Measurements from ENCODE around the gene GPR78.
A peak's percentile ranks its signal among the peaks of the same experiment; 100 is the strongest.

The GPR78 gene

GRCh38 chr4:8600266-8600665, 20.1 kb downstream of the GPR78 start:
- no peaks in the 10 kb centered on the region for H3K4me1 ChIP-seq (ENCODE audit: control insufficient read depth, insufficient read depth, low read length)
- H3K9ac ChIP-seq (ENCODE audit: low read depth, low read length): no peak overlapping the region
- H3K27me3 ChIP-seq (ENCODE audit: control insufficient read depth, insufficient read depth, low read length): no peaks in the 10 kb centered on the region
- H3K36me3 ChIP-seq (ENCODE audit: control insufficient read depth, insufficient read depth, low read length): peaks cover 29% of the 10 kb centered on the region
- H3K4me3 ChIP-seq (ENCODE audit: low read depth, low read length): no peak overlapping the region
- no peaks in the 10 kb centered on the region for H3K9me3 ChIP-seq (ENCODE audit: control insufficient read depth, insufficient read depth, low read length)

- Histone ChIP-seq H3K27me3 (ENCODE audit: control insufficient read depth, insufficient read depth, low read length) (no peaks in the 10 kb centered on the region), H3K36me3 (ENCODE audit: control insufficient read depth, insufficient read depth, low read length) (peaks cover 29% of the 10 kb centered on the region), H3K4me1 (ENCODE audit: control insufficient read depth, insufficient read depth, low read length) (no peaks in the 10 kb centered on the region), H3K4me3 (ENCODE audit: low read depth, low read length) (no peak overlapping the region), H3K9ac (ENCODE audit: low read depth, low read length) (no peak overlapping the region), H3K9me3 (ENCODE audit: control insufficient read depth, insufficient read depth, low read length) (no peaks in the 10 kb centered on the region)
These were observed 20.5 kb downstream of the GPR78 start for GRCh38 chr4:8600686-8601085.

GRCh38 chr4:8601086-8601485, 20.9 kb downstream of the GPR78 start:
- no peaks in the 10 kb centered on the region for H3K9me3 ChIP-seq (ENCODE audit: control insufficient read depth, insufficient read depth, low read length)
- H3K4me3 ChIP-seq (ENCODE audit: low read depth, low read length): no peak overlapping the region
- H3K27me3 ChIP-seq (ENCODE audit: control insufficient read depth, insufficient read depth, low read length): no peaks in the 10 kb centered on the region
- H3K36me3 ChIP-seq (ENCODE audit: control insufficient read depth, insufficient read depth, low read length): peaks cover 32% of the 10 kb centered on the region
- H3K4me1 ChIP-seq (ENCODE audit: control insufficient read depth, insufficient read depth, low read length): no peaks in the 10 kb centered on the region
- H3K9ac ChIP-seq (ENCODE audit: low read depth, low read length): no peak overlapping the region

- no peaks in the 10 kb centered on the region for H3K27me3 ChIP-seq (ENCODE audit: control insufficient read depth, insufficient read depth, low read length)
These were observed 21.4 kb downstream of the GPR78 start for GRCh38 chr4:8601556-8601955.

GRCh38 chr4:8602686-8603430, 22.7 kb downstream of the GPR78 start:
- H3K36me3 ChIP-seq (ENCODE audit: control insufficient read depth, insufficient read depth, low read length): peaks cover 31% of the 10 kb centered on the region

More at GRCh38 chr4:8601556-8601955, 21.4 kb downstream of the GPR78 start:
- Histone ChIP-seq H3K9me3 (ENCODE audit: control insufficient read depth, insufficient read depth, low read length) (no peaks in the 10 kb centered on the region), H3K4me3 (ENCODE audit: low read depth, low read length) (no peak overlapping the region), H3K4me1 (ENCODE audit: control insufficient read depth, insufficient read depth, low read length) (no peaks in the 10 kb centered on the region), H3K9ac (ENCODE audit: low read depth, low read length) (no peak overlapping the region), H3K36me3 (ENCODE audit: control insufficient read depth, insufficient read depth, low read length) (peaks cover 34% of the 10 kb centered on the region)

DNA sequence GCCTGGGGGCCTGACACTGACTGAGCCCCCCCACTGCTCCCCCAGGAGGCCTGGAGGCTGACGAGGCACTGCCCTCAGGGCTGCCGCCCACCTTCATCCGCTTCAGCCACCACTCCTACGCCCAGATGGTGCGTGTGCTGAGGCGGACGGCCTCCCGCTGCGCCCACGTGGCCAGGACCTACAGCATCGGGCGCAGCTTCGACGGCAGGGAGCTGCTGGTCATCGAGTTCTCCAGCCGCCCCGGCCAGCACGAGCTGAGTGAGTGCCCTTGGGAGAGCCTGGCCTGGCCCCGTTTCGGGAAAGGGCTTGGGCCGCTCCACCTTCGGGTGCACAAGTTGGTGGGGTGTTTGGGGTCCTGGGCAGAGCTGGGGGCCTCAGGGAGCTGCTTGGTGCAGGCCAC, 23.7 kb downstream of the GPR78 start:
- Histone ChIP-seq H3K27me3 (ENCODE audit: control insufficient read depth, insufficient read depth, low read length) (no peaks in the 10 kb centered on the region), H3K4me1 (ENCODE audit: control insufficient read depth, insufficient read depth, low read length) (no peaks in the 10 kb centered on the region), H3K4me3 (ENCODE audit: low read depth, low read length) (no peak overlapping the region), H3K9me3 (ENCODE audit: control insufficient read depth, insufficient read depth, low read length) (no peaks in the 10 kb centered on the region), H3K9ac (ENCODE audit: low read depth, low read length) (no peak overlapping the region), H3K36me3 (ENCODE audit: control insufficient read depth, insufficient read depth, low read length) (peaks cover 32% of the 10 kb centered on the region)

More at GRCh38 chr4:8602686-8603430, 22.7 kb downstream of the GPR78 start:
- Histone ChIP-seq H3K9me3 (ENCODE audit: control insufficient read depth, insufficient read depth, low read length) (no peaks in the 10 kb centered on the region), H3K9ac (ENCODE audit: low read depth, low read length) (peak overlapping the region; percentile 47), H3K27me3 (ENCODE audit: control insufficient read depth, insufficient read depth, low read length) (no peaks in the 10 kb centered on the region), H3K4me3 (ENCODE audit: low read depth, low read length) (no peak overlapping the region), H3K4me1 (ENCODE audit: control insufficient read depth, insufficient read depth, low read length) (no peaks in the 10 kb centered on the region)

- Histone ChIP-seq H3K4me1 (ENCODE audit: control insufficient read depth, insufficient read depth, low read length) (no peaks in the 10 kb centered on the region), H3K36me3 (ENCODE audit: control insufficient read depth, insufficient read depth, low read length) (peaks cover 31% of the 10 kb centered on the region), H3K9me3 (ENCODE audit: control insufficient read depth, insufficient read depth, low read length) (no peaks in the 10 kb centered on the region), H3K9ac (ENCODE audit: low read depth, low read length) (no peak overlapping the region), H3K4me3 (ENCODE audit: low read depth, low read length) (no peak overlapping the region), H3K27me3 (ENCODE audit: control insufficient read depth, insufficient read depth, low read length) (no peaks in the 10 kb centered on the region)
These were observed 25.1 kb downstream of the GPR78 start for GRCh38 chr4:8605289-8605688.

GRCh38 chr4:8606476-8606875, 26.3 kb downstream of the GPR78 start:
- Histone ChIP-seq H3K27me3 (ENCODE audit: control insufficient read depth, insufficient read depth, low read length) (no peaks in the 10 kb centered on the region), H3K9ac (ENCODE audit: low read depth, low read length) (no peak overlapping the region), H3K4me3 (ENCODE audit: low read depth, low read length) (no peak overlapping the region), H3K4me1 (ENCODE audit: control insufficient read depth, insufficient read depth, low read length) (no peaks in the 10 kb centered on the region), H3K36me3 (ENCODE audit: control insufficient read depth, insufficient read depth, low read length) (peaks cover 30% of the 10 kb centered on the region), H3K9me3 (ENCODE audit: control insufficient read depth, insufficient read depth, low read length) (no peaks in the 10 kb centered on the region)

GRCh38 chr4:8606966-8607365, 26.8 kb downstream of the GPR78 start:
- Histone ChIP-seq H3K9ac (ENCODE audit: low read depth, low read length) (no peak overlapping the region), H3K4me3 (ENCODE audit: low read depth, low read length) (no peak overlapping the region), H3K4me1 (ENCODE audit: control insufficient read depth, insufficient read depth, low read length) (no peaks in the 10 kb centered on the region), H3K27me3 (ENCODE audit: control insufficient read depth, insufficient read depth, low read length) (no peaks in the 10 kb centered on the region), H3K9me3 (ENCODE audit: control insufficient read depth, insufficient read depth, low read length) (no peaks in the 10 kb centered on the region), H3K36me3 (ENCODE audit: control insufficient read depth, insufficient read depth, low read length) (peaks cover 30% of the 10 kb centered on the region)

DNA sequence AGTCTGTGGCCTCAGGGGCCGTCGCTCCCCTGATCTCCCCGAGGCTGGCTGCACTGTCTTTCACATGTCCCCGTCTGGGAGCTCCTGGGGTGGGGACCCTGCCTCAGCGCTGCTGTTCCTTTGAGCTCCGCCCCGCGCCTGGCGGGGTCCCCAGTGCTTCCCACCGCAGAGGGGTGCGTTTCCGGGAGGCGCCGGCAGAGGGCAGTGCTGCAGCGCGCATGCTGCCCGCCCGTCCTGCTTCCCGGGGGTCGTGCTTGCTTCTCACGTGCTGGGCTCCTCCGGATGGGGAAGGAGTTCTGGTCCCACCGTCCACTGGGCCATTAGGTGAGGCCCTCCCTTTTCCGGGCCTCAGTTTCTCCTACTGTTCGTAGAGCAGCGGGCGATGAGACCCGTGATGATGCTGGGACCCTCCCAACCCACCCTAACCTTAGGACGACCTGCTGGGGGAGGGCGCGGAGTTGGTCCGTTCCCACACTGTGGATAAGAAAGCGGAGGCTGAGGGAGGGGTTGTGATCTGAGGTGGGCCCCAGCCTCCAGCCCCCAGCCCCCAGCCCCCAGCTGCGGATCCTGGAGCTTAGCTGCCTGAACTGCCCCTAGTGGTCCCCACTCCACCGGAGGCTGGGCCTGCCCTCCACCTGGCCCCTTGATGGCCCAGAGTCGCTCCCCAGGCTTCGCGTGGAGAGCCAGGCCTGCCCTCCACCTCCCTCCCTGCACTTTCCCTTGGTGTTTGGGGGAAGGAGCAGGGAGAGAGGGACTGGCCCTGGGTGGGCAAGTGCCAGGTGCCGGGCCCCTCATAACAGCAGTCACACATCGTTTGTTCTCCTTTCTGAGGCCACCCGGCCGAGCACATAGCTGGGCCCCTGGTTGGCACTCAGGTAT, 27.6 kb downstream of the GPR78 start:
- Histone ChIP-seq H3K36me3 (ENCODE audit: control insufficient read depth, insufficient read depth, low read length) (peaks cover 30% of the 10 kb centered on the region), H3K4me1 (ENCODE audit: control insufficient read depth, insufficient read depth, low read length) (no peaks in the 10 kb centered on the region), H3K9ac (ENCODE audit: low read depth, low read length) (no peak overlapping the region), H3K9me3 (ENCODE audit: control insufficient read depth, insufficient read depth, low read length) (no peaks in the 10 kb centered on the region), H3K4me3 (ENCODE audit: low read depth, low read length) (no peak overlapping the region), H3K27me3 (ENCODE audit: control insufficient read depth, insufficient read depth, low read length) (no peaks in the 10 kb centered on the region)

- no peak overlapping the region for H3K9ac ChIP-seq (ENCODE audit: low read depth, low read length)
- peaks cover 25% of the 10 kb centered on the region for H3K36me3 ChIP-seq (ENCODE audit: control insufficient read depth, insufficient read depth, low read length)
- no peaks in the 10 kb centered on the region for H3K9me3 ChIP-seq (ENCODE audit: control insufficient read depth, insufficient read depth, low read length)
- H3K27me3 ChIP-seq (ENCODE audit: control insufficient read depth, insufficient read depth, low read length): no peaks in the 10 kb centered on the region
- H3K4me3 ChIP-seq (ENCODE audit: low read depth, low read length): no peak overlapping the region
- H3K4me1 ChIP-seq (ENCODE audit: control insufficient read depth, insufficient read depth, low read length): no peaks in the 10 kb centered on the region
These were observed 28.7 kb downstream of the GPR78 start for GRCh38 chr4:8608714-8609391.
